ENCODE measurements around the gene EBI3. TPM values are rescaled to one million over a fixed set of nuclear protein-coding genes. Genes with fewer than 3 reads are reported as not detected.
"Not testable (repeated sequence)": the region's sequence is repeated elsewhere in the genome, so short reads cannot be mapped to it uniquely, and the experiment has no call there.

Gene EBI3
- total RNA-seq, 8 experiments from 2014 or later = 0.17 to 11.9 (median 0.83) TPM; not detected in 4

DNA sequence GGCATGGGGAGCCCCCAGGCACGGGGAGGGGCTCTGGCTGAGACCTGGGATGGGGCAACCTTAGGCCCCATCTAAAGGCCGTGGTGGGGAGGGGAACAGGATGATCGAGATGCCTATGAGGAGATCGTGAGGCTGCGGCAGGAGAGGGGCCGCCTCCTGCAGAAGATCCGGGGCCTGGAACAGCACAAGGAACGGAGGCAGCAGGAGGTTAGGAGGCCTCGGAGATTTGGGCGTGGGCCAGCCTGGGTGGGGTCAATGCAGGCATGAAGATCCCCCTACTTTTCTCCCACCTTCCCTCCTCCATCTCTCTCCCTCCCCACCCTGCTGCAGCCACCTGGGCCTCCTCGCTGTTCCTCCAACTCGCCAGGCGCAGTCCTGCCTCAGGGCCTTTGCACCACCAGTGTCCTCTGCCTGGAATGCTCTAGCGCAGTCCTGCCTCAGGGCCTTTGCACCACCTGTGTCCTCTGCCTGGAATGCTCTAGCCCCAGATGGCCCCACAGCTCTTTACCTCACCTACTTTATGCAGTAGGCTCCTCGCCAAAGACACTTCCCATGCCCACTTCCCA lies 19.1 kb upstream of the EBI3 start:
- no peak overlapping the region for H3K4me3 ChIP-seq
- H3K27ac ChIP-seq = no peak overlapping the region
- WGBS, 10 experiments = 70 to 82% methylated on average over 2 to 3 of the region's 15 CpGs; no CpG with 5 or more reads in 8 of the 10 experiments
- in situ Hi-C loops (cut with MboI; ENCODE audit: low pct_unique_long_range_greater_than_20kb in 2 of 9, low sequenced_read_pairs in 9 of 9, unreplicated experiment in 9 of 9) = loop anchor here in 2 of 9 experiments (25.0 kb wide), 1 partner anchor 548 kb away; no protein-coding TSS in a partner anchor
- peak in 1 of 8 experiments; percentile 9 for ATAC-seq (replicated peaks in 6 of 8)
- H3K4me1 ChIP-seq (replicated peaks in 1 of 2) = no peaks in the 10 kb centered on the region

DNA sequence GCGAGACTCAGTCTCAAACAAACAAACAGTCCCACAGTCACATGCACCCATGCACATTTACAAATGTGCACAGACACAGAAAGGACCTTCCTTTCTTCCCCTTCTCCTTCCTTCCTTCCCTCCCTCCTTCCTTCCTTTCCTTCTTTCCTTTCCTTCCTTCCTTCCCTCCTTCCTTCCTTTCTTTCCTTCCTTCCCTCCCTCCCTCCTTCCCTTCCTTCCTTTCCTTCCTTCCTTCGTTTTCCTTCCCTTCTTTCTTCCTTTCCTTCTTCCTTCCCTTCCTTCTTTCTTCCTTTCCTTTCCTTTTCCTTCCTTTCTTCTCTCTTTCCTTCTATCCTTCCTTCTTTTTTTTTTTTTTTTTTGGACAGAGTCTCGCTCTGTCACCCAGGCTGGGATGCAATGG lies 16.2 kb upstream of the EBI3 start:
- 22 to 100% (median 63%) methylated on average over 1 to 3 of the region's 3 CpGs; no CpG with 5 or more reads in 1 of the 10 experiments for WGBS, 10 experiments
- in situ Hi-C loops (cut with MboI; ENCODE audit: low pct_unique_long_range_greater_than_20kb in 2 of 9, low sequenced_read_pairs in 9 of 9, unreplicated experiment in 9 of 9) = loop anchor here in 2 of 9 experiments (25.0 kb wide), 1 partner anchor 551 kb away; no protein-coding TSS in a partner anchor

DNA sequence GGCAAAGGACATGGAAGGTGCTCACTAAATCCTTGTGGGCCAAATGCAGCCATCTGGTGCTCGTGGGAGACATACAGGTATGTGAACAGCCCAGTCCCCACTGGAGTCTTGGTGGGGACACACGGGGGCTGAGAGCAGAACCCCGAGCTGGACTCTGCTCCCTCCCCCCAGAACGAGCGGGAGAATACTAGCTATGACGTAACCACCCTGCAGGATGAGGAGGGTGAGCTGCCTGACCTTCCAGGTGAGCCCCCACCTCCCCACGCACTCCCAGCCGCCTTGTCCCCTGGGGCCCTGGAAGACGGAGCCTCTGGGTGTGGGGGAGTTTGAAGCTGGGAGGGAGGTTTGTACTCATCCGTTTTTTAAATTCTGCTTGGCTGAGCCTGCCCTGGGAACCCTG lies 13.5 kb upstream of the EBI3 start:
- no peak for ATAC-seq (replicated peaks in 6 of 8)
- Histone ChIP-seq H3K4me3 (no peak overlapping the region), H3K4me1 (replicated peaks in 1 of 2) (no peaks in the 10 kb centered on the region), H3K27ac (no peak overlapping the region)
- in situ Hi-C loops (cut with MboI; ENCODE audit: low pct_unique_long_range_greater_than_20kb in 2 of 9, low sequenced_read_pairs in 9 of 9, unreplicated experiment in 9 of 9) = loop anchor here in 2 of 9 experiments (25.0 kb wide), 1 partner anchor 554 kb away; no protein-coding TSS in a partner anchor
- WGBS, 10 experiments = 20 to 93% (median 49%) methylated on average over 1 to 7 of the region's 10 CpGs; no CpG with 5 or more reads in 6 of the 10 experiments

More for the DNA sequence above, 16.2 kb upstream of the EBI3 start:
- Histone ChIP-seq H3K4me3 (no peak overlapping the region), H3K27ac (no peak overlapping the region), H3K4me1 (replicated peaks in 1 of 2) (no peaks in the 10 kb centered on the region)
- no peak for ATAC-seq (replicated peaks in 6 of 8)

DNA sequence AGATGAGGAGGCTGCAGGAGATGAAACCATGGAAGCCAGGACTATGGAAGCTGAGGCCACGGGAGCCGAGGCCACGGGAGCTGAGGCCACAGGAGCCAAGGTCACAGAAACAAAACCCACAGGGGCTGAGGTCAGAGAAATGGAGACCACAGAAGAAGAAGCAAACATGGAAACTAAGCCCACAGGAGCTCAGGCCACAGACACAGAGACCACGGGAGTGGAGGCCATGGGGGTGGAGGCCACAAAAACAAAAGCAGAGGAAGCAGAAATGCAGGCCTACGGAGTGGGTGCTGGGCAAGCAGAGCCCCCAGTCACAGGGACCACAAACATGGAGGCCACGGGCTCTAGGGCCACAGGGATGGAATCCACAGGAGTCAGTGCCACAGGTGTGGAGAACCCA lies 12.5 kb upstream of the EBI3 start:
- H3K27ac ChIP-seq = no peak overlapping the region
- no peak overlapping the region for H3K4me3 ChIP-seq
- in situ Hi-C loops (cut with MboI; ENCODE audit: low pct_unique_long_range_greater_than_20kb in 2 of 9, low sequenced_read_pairs in 9 of 9, unreplicated experiment in 9 of 9) = loop anchor here in 2 of 9 experiments (25.0 kb wide), 1 partner anchor 555 kb away; no protein-coding TSS in a partner anchor
- 20 to 80% (median 67%) methylated on average over 1 to 5 of the region's 6 CpGs; no CpG with 5 or more reads in 2 of the 10 experiments for WGBS, 10 experiments
- H3K4me1 ChIP-seq (replicated peaks in 1 of 2) = no peaks in the 10 kb centered on the region
- no peak for ATAC-seq (replicated peaks in 6 of 8)

DNA sequence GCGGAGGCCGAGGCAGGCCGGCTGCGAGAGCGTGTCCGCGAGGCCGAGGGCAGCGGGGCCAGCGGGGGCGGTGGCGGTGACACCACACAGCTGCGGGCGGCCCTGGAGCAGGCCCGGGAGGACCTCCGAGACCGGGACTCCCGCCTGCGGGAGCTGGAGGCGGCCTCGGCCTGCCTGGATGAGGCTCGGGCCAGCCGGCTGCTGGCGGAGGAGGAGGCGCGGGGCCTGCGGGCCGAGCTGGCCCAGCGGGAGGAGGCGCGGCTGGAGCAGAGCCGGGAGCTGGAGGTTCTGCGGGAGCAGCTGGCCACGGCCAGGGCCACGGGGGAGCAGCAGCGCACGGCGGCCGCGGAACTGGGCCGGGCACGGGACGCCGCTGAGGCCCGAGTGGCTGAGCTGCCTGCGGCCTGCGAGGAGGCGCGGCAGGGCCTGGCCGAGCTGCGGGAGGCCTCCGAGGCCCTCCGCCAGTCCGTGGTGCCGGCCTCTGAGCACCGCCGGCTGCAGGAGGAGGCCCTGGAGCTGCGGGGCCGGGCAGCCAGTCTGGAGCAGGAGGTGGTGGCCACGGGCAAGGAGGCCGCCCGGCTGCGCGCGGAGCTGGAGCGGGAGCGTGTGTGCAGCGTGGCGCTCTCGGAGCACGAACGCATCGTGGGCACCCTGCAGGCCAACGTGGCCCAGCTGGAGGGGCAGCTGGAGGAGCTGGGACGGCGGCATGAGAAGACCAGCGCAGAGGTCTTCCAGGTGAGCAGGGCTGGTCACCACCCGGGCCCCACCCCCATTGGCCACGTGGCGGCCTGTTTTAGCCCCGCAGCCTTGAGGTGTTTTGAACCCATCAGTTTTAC lies 11.7 kb upstream of the EBI3 start:
- in situ Hi-C loops (cut with MboI; ENCODE audit: low pct_unique_long_range_greater_than_20kb in 2 of 9, low sequenced_read_pairs in 9 of 9, unreplicated experiment in 9 of 9) = loop anchor here in 2 of 9 experiments (25.0 kb wide), 1 partner anchor 555 kb away; no protein-coding TSS in a partner anchor
- WGBS, 10 experiments = 84 to 100% (median 91%) methylated on average over 1 to 21 of the region's 81 CpGs; no CpG with 5 or more reads in 4 of the 10 experiments
- Histone ChIP-seq H3K27ac (no peak overlapping the region), H3K4me1 (replicated peaks in 1 of 2) (no peaks in the 10 kb centered on the region), H3K4me3 (no peak overlapping the region)
- ATAC-seq (replicated peaks in 6 of 8) = peak in 4 of 8 experiments; percentile 14 to 25 (median 22)

DNA sequence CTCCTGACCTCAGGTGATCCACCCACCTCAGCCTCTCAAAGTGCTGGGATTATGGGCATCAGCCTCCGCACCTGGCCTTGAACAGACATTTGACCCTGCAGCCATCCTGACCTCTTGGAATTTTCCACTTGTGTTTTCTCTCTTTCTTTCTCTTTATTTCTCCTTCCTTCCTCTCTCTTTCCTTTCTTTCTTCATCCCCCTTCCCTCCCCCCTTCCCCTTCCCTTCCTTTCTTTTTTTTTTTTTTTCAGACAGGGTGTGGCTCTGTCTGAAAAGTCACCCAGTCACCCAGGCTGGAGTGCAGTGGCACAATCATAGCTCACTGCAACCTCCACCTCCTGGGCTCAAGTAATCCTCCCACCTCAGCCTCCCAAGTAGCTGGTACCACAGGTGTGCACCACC lies 10.8 kb upstream of the EBI3 start:
- not testable (repeated sequence) for H3K27ac ChIP-seq; H3K4me3 ChIP-seq; H3K4me1 ChIP-seq (replicated peaks in 1 of 2); ATAC-seq (replicated peaks in 6 of 8)
- WGBS, 10 experiments = 100% methylated on average over 1 of the region's 1 CpG; no CpG with 5 or more reads in 7 of the 10 experiments
- in situ Hi-C loops (cut with MboI; ENCODE audit: low pct_unique_long_range_greater_than_20kb in 2 of 9, low sequenced_read_pairs in 9 of 9, unreplicated experiment in 9 of 9) = loop anchor here in 2 of 9 experiments (25.0 kb wide), 1 partner anchor 556 kb away; no protein-coding TSS in a partner anchor

DNA sequence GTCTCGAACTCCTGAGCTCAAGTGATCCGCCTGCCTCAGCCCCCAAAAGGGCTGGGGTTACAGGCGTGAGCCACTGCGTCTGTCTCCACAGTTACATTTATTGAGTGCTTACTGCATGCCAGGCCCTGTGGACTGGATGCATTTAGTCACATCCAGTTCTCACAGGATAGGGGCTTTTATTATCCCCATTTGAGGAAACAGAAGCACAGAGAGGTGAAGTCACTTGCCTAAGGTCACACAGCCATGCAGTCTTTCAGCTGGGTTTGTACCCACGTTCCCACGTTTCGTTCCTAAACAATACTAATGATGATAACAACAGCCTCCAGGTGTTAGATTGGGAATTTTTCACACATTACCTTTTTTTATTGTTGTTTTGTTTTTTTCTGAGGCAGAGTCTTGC lies 9.1 kb upstream of the EBI3 start:
- 74 to 100% (median 85%) methylated on average over 2 to 6 of the region's 7 CpGs; no CpG with 5 or more reads in 4 of the 10 experiments for WGBS, 10 experiments
- Histone ChIP-seq H3K4me3 (no peak overlapping the region), H3K27ac (no peak overlapping the region), H3K4me1 (replicated peaks in 1 of 2) (no peaks in the 10 kb centered on the region)
- no peak for ATAC-seq (replicated peaks in 6 of 8)
- in situ Hi-C loops (cut with MboI; ENCODE audit: low pct_unique_long_range_greater_than_20kb in 2 of 9, low sequenced_read_pairs in 9 of 9, unreplicated experiment in 9 of 9) = loop anchor here in 2 of 9 experiments (25.0 kb wide), 1 partner anchor 558 kb away; no protein-coding TSS in a partner anchor

DNA sequence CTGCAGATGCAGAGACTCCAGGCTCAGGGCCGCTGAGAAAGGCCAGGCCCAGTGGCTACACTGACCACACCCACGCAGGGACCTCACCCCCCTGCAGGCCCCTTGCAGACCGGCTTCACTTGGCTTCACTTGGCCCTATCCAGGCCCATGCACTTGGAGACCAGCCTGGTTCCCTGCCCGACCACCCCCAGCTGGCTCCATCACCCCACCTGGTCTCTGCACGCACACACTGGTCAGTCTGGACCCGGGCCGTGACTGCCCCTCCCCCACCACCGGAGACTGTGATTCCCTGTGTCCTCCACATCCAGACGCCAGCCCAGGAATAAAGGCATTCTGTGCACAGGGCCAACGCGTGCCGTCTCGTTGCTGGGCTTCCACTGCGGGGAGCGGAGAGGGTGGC lies 4.9 kb upstream of the EBI3 start:
- in situ Hi-C loops (cut with MboI; ENCODE audit: low pct_unique_long_range_greater_than_20kb in 2 of 9, low sequenced_read_pairs in 9 of 9, unreplicated experiment in 9 of 9) = loop anchor here in 2 of 9 experiments (25.0 kb wide), 1 partner anchor 562 kb away; no protein-coding TSS in a partner anchor
- Histone ChIP-seq H3K4me3 (no peak overlapping the region), H3K4me1 (replicated peaks in 1 of 2) (no peaks in the 10 kb centered on the region), H3K27ac (no peak overlapping the region)
- WGBS, 10 experiments = 0 to 51% (median 20%) methylated on average over 1 to 7 of the region's 15 CpGs; no CpG with 5 or more reads in 5 of the 10 experiments
- peak; percentile 9 to 58 (median 36) for ATAC-seq (replicated peaks in 6 of 8)

DNA sequence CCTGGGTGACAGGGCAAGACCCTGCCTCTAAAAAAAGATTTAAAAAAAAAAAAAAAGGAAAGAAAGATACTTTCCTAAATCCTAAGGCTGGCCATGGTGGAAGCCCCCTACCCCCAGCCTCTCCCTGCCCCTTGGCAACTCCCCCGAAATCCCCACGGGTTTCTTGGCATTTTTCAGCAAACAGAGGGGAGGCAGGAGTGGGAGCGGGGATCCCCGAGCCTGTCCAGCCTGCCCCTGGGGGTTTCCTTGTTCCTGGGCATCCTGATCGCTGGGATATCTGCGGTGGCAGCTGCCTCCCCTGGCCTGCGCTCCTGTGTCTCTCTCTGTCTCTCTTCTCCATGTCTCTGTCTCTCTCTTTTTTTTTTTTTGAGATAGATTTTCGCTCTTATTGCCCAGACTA lies 3.4 kb upstream of the EBI3 start:
- in situ Hi-C loops (cut with MboI; ENCODE audit: low pct_unique_long_range_greater_than_20kb in 2 of 9, low sequenced_read_pairs in 9 of 9, unreplicated experiment in 9 of 9) = no loop called here
- Histone ChIP-seq H3K4me1 (replicated peaks in 1 of 2) (no peaks in the 10 kb centered on the region), H3K27ac (no peak overlapping the region), H3K4me3 (no peak overlapping the region)
- WGBS, 10 experiments = 80% methylated on average over 1 to 2 of the region's 8 CpGs; no CpG with 5 or more reads in 7 of the 10 experiments
- no peak for ATAC-seq (replicated peaks in 6 of 8)

DNA sequence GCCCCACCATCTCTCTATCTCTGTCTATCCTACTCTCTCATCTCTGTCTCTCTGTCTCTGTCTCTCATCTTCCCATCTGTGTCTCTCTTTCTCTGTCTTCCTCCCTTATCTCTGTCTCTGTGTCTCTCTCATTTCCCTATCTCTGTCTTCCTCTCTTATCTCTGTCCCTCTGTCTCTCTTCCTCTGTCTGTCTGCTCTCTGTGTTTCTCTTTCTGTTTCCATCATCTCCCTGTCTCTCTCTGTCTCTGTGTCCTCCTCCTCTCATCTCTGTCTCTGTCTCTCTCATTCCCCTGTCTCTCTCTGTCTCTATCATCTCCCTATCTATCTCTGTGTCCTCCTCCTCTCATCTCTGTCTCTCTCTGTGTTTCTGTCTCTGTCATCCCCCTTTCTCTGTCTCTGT lies 1.6 kb upstream of the EBI3 start:
- no peak overlapping the region for H3K27ac ChIP-seq
- no peak overlapping the region for H3K4me3 ChIP-seq
- H3K4me1 ChIP-seq (replicated peaks in 1 of 2) = no peaks in the 10 kb centered on the region
- ATAC-seq (replicated peaks in 6 of 8) = no peak
- in situ Hi-C loops (cut with MboI; ENCODE audit: low pct_unique_long_range_greater_than_20kb in 2 of 9, low sequenced_read_pairs in 9 of 9, unreplicated experiment in 9 of 9) = no loop called here

DNA sequence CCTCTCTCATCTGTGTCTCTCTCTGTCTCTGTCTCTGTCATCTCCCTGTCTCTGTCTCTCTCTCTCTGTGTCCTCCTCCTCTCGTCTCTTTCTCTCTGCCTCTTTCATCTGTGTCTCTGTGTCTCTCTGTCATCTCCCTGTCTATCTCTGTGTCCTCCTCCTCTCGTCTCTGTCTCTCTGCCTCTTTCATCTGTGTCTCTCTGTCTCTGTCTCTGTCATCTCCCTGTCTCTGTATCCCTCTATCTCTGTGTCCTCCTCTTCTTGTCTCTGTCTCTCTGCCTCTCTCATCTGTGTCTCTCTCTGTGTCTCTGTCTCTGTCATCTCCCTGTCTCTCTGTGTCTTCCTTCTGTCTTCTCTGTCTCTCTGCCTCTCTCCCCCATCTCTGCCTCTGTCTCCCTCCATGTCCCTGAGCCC lies 551 bp upstream of the EBI3 start:
- in situ Hi-C loops (cut with MboI; ENCODE audit: low pct_unique_long_range_greater_than_20kb in 2 of 9, low sequenced_read_pairs in 9 of 9, unreplicated experiment in 9 of 9) = no loop called here
- Histone ChIP-seq H3K4me3 (no peak overlapping the region), H3K4me1 (replicated peaks in 1 of 2) (no peaks in the 10 kb centered on the region), H3K27ac (no peak overlapping the region)
- 1 to 90% (median 55%) methylated on average over 1 to 2 of the region's 2 CpGs; no CpG with 5 or more reads in 1 of the 10 experiments for WGBS, 10 experiments
- no peak for ATAC-seq (replicated peaks in 6 of 8)

DNA sequence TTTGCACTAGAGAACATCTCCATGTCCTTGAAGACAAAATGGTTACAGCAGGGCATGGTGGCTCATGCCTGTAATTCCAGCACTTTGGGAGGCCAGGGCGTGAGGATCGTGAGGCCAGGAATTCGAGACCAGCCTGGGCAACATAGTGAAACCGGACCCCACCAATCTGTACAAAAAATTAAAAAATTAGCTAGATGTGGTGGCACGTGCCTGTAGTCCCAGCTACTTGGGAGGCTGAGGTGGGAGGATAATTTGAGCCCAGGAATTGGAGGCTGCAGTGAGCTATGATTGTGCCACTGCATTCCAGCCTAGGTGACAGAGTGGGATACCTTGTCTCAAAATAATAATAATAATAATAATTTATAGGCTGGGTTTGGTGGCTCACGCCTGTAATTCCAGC lies 914 bp downstream of the EBI3 start:
- H3K4me1 ChIP-seq (replicated peaks in 1 of 2); H3K27ac ChIP-seq; in situ Hi-C loops (cut with MboI; ENCODE audit: low pct_unique_long_range_greater_than_20kb in 2 of 9, low sequenced_read_pairs in 9 of 9, unreplicated experiment in 9 of 9); H3K4me3 ChIP-seq; ATAC-seq (replicated peaks in 6 of 8): not testable (repeated sequence)
- WGBS, 10 experiments = 65 to 100% (median 76%) methylated on average over 1 to 5 of the region's 6 CpGs; no CpG with 5 or more reads in 6 of the 10 experiments

DNA sequence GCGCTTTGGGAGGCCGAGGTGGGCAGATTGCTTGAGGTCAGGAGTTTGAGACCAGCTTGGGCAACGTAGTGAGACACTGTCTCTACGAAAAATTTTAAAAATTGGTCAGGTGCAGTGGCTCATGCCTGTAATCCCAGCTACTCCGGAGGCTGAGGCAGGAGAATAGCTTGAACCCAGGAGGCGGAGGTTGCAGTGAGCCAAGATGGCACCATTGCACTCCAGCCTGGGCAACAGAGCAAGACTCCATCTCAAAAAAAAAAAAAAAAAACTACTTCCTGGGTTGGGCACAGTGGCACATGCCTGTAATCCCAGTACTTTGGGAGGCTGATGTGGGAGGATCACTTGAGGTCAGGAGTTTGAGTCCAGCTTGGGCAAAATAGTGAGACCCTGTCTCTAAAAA lies 2.2 kb downstream of the EBI3 start:
- ATAC-seq (replicated peaks in 6 of 8); H3K27ac ChIP-seq; H3K4me1 ChIP-seq (replicated peaks in 1 of 2); in situ Hi-C loops (cut with MboI; ENCODE audit: low pct_unique_long_range_greater_than_20kb in 2 of 9, low sequenced_read_pairs in 9 of 9, unreplicated experiment in 9 of 9); H3K4me3 ChIP-seq: not testable (repeated sequence)
- 60 to 94% (median 85%) methylated on average over 1 to 5 of the region's 6 CpGs; no CpG with 5 or more reads in 4 of the 10 experiments for WGBS, 10 experiments

Data from motor neuron (in vitro differentiated cells).